VCaP (cell line): Measurements from ENCODE around the gene MYOF.

Source experiments
- H3K27ac ChIP-seq: fragments of 450-650 bp; 2 replicates; pipeline ENCODE4 v1.5.1; 2017
- TF ChIP-seq, protein P1 (sequence below): fragments of 450-650 bp; conservative IDR thresholded peaks from 2 replicates; pipeline ENCODE4 v1.5.1; 2017; ENCODE audit warnings: mild to moderate bottlenecking, moderate library complexity

MYOF gene

DNA sequence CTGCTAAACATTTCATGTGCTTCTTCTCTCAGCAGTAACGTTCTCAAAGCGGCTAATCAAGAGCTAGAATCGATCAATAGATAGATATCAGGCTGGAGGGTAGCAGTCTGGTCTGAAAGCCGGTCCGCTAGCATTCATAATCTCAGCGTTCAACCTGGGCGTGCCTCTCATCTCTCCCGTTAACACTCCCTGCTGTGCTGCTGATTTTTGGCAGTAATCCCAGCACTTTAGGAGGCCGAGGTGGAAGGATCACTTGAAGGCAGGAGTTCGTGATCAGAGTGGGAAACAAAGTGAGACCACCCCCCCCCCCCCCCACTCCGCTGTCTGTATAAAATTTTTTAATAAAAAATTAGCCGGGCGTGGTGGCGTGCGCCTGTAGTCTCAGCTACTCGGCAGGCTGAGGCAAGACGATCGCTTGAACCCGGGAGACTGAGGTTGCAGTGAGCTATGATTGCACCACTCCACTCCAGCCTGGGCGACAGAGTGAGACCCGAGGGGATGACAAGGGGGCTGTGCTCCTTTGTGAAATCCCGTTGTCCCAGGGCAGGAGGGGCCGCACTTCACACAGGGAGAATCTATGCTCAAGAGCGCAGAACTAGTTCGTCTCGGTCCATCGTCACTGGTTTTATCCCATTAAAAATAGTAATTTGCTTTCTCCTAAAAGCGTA is 13.7 kb upstream of the MYOF start:
- TF ChIP-seq, protein P1, sequence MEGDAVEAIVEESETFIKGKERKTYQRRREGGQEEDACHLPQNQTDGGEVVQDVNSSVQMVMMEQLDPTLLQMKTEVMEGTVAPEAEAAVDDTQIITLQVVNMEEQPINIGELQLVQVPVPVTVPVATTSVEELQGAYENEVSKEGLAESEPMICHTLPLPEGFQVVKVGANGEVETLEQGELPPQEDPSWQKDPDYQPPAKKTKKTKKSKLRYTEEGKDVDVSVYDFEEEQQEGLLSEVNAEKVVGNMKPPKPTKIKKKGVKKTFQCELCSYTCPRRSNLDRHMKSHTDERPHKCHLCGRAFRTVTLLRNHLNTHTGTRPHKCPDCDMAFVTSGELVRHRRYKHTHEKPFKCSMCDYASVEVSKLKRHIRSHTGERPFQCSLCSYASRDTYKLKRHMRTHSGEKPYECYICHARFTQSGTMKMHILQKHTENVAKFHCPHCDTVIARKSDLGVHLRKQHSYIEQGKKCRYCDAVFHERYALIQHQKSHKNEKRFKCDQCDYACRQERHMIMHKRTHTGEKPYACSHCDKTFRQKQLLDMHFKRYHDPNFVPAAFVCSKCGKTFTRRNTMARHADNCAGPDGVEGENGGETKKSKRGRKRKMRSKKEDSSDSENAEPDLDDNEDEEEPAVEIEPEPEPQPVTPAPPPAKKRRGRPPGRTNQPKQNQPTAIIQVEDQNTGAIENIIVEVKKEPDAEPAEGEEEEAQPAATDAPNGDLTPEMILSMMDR, result no peak
- H3K27ac ChIP-seq, result peak overlapping the region; percentile 40; the same call in 1 of the 2 replicates

DNA sequence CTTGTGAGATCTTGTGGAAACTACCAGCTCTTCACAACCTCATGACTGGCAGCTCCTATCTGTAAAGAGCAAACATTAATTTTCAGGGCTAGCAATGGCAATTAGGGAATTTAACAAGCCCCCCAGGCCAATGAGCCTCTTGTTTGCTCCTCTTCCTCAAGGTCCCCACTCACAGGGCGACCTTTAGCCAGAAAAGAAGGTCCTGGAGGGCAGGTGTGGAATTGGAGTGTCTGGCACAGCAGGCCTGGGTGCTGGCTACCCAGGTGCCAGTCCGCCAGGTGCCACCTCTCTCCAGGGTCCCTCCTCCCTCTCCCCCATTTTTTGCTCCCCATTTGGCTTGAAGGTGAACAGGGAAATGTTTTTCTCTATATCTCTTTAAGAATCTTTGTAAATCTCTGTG is 12.4 kb upstream of the MYOF start:
- H3K27ac ChIP-seq, result no peak overlapping the region
- TF ChIP-seq, protein P1, result no peak

DNA sequence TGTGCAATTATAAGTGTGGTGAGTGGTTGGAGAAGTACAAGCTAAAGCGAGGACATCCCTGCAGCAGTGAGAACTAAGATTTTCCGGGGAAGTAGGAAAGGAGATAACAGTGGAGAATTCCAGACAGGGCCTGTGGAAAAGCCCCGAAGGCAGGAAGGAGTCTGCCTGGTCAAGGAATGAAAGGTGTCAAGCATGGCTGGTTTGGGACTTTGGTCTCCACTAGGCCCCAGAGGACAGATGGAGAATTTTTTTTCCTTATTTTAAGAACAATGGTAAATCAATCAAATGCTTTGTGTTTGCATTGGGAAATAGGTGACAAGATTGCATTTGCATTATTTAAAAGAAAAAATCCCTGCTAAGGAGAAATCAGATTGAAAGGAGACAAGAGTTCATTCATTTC is 11.0 kb upstream of the MYOF start:
- TF ChIP-seq, protein P1, result no peak
- H3K27ac ChIP-seq, result no peak overlapping the region

DNA sequence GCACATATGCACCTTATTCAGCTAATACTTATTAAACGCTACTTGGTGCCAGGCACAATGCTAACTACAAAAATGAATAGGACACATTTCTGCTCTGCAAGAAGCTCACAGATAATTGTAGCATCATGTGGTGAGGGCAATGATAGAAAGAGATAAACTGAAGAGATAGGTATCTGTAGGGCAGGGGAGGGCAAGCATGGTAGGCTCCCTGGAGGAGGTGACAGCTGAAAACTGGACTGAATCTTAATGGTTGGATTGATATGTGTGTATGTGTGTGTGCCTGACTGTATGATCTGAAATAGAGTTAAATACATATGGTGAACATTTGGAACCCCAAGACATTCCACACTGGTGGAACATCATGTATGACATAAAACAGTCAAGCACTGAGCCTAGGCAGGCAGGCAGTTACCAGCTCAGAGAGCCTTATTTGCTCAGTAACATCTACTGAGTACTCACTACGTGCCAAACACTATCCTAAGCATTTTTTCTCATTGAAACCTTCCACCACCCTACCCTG is 9.5 kb upstream of the MYOF start:
- H3K27ac ChIP-seq, result no peak overlapping the region
- TF ChIP-seq, protein P1, result no peak

DNA sequence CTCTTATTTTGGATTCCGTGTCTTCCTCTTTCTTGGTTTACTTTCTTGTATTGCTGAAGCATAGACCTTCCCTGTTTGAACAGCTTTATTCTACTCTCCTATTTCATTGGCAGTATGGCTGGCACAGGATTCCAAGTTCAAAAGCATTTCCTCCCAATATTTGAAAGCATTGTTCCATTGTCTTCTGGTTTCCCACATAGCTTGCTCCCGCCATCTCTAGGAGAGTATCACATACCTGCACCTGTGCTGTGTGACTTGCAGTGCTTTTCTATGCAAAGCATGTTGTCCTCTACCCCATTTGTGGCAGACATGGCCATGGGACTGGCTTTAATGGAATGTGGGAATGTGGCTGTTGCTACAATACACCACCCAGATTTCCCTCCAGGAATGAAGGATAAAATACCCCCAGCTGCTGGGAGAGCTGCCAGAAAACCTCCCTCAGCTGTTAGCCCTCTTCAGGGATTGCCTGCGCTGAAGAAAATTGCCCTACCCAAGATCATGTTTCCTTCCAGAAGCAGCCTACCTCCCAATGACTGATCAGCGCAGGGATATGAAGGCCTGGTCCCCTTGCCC is 6.9 kb upstream of the MYOF start:
- TF ChIP-seq, protein P1, result no peak
- no peak overlapping the region for H3K27ac ChIP-seq

DNA sequence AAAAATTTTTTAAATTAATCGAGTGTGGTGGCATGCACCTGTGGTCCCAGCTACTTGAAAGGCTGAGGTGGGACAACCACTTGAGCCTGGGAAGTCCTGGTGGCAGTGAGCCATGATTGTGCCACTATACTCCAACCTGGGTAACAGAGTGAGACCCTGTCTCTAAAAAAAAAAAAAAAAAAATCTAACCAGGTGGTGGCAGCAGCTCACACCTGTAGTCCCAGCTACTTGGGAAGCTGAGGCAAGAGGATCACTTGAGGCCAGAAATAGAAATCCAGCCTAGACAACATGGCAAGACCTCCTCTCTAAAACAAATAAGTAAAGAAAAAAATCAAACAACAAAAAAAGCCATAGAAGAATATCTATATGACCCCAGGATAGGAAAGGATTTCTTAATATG is 3.6 kb upstream of the MYOF start:
- TF ChIP-seq, protein P1, result peak; percentile 50
- H3K27ac ChIP-seq, result no peak overlapping the region

DNA sequence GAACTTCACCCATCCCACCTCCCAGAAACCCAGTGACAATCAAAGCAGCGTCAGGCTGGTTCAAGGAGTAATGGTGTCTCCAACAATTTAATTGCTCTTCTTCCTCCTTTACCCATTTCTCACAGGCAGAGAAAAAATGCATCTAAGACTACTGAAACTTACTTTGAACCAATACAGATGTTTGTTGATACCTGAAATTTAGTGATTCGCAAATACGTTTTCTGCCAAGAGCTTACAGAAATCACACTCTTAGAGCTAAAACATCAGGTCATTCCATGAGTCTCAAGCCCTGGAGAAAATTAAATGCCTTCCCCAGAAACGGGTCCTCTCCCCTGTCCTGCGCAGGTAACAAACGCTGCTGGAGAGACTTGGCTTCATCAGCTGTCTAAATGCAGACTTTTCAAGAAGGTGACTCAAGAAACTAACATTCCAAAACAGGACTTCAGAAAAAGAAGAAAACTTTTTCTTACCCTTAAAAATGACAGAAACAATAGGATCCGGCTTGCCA is 443 bp downstream of the MYOF start:
- TF ChIP-seq, protein P1, result no peak
- no peak overlapping the region for H3K27ac ChIP-seq
